ENCODE data around the gene IL32. TPM values are rescaled to one million over a fixed set of nuclear protein-coding genes. Genes with fewer than 3 reads are reported as not detected.
"Not testable (repeated sequence)": the region's sequence is repeated elsewhere in the genome, so short reads cannot be mapped to it uniquely, and the experiment has no call there.

IL32 gene
- polyA plus RNA-seq, 4 donors = 127 to 1,061 (median 507) TPM

DNA sequence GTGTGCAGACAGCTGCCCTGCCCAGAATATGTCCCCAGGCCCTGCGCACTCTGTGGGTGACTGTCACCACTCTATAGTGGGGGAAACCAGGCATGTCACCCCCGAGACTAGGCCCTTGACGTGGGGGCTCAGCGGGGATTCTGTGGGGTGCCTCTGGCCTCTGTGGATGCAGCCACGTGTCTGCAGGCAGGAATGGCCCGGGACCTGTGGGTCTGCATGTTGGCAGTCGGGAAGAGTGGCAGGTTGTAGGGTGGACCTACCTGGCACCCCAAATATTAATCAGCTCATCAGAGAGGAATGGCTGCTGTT lies 954 bp downstream of the IL32 start:
- WGBS, 3 donors = 46 to 69% (median 68%) methylated on average over 7 of the region's 7 CpGs
- H3K36me3 ChIP-seq (ENCODE audit: control insufficient read depth in 3 of 3, insufficient read depth in 2 of 3, low read depth in 1 of 3, low read length in 3 of 3) = peaks cover 0 to 31% (median 11%) of the 10 kb centered on the region in 3 donors
- peak overlapping the region; percentile 38 to 56 (median 52) for H3K4me3 ChIP-seq (ENCODE audit: low read depth in 1 of 3, low read length in 3 of 3)
- FAIRE-seq (no peak), DNase-seq (no peak)
- peak overlapping the region in 2 of 3 donors; percentile 86 to 87 for H3K27ac ChIP-seq (ENCODE audit: low read depth in 1 of 3, low read length in 2 of 3)
- no peaks in the 10 kb centered on the region for H3K9me3 ChIP-seq (ENCODE audit: control insufficient read depth in 2 of 2, insufficient read depth in 1 of 2, low read depth in 1 of 2, low read length in 1 of 2)
- H3K4me1 ChIP-seq (ENCODE audit: control insufficient read depth in 3 of 3, insufficient read depth in 2 of 3, low read depth in 1 of 3, low read length in 2 of 3) = peaks cover 4 to 42% (median 6%) of the 10 kb centered on the region in 3 donors
- H3K27me3 ChIP-seq (ENCODE audit: control insufficient read depth in 3 of 3, insufficient read depth in 3 of 3, low read length in 3 of 3) = no peaks in the 10 kb centered on the region

DNA sequence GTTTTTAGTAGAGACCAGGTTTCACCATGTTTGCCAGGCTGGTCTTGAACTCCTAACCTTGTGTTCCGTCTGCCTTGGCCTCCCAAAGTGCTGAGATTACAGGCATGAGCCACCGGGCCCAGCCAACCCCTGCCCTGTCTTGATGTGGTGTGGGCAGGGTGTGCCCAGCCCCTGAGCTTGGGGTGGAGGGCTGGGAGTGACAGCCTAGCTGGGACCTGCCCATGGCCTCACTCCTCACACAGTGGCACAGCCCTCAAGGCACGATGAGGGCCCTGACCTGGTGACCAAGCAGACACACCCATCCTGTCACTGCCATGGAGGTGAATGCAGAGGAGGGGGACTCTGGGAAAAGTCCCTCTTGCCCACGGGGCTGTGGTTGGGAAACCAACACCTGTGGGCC lies 3.0 kb downstream of the IL32 start:
- DNase-seq (no peak), FAIRE-seq (no peak)
- Histone ChIP-seq H3K9me3 (ENCODE audit: control insufficient read depth in 2 of 2, insufficient read depth in 1 of 2, low read depth in 1 of 2, low read length in 1 of 2) (no peaks in the 10 kb centered on the region), H3K36me3 (ENCODE audit: control insufficient read depth in 3 of 3, insufficient read depth in 2 of 3, low read depth in 1 of 3, low read length in 3 of 3) (peaks cover 0 to 31% (median 11%) of the 10 kb centered on the region in 3 donors), H3K27me3 (ENCODE audit: control insufficient read depth in 3 of 3, insufficient read depth in 3 of 3, low read length in 3 of 3) (no peaks in the 10 kb centered on the region), H3K4me3 (ENCODE audit: low read depth in 1 of 3, low read length in 3 of 3) (no peak overlapping the region), H3K4me1 (ENCODE audit: control insufficient read depth in 3 of 3, insufficient read depth in 2 of 3, low read depth in 1 of 3, low read length in 2 of 3) (peaks cover 4 to 38% (median 6%) of the 10 kb centered on the region in 3 donors), H3K27ac (ENCODE audit: low read depth in 1 of 3, low read length in 2 of 3) (peak overlapping the region in 1 of 3 donors; percentile 5)
- 58 to 65% (median 59%) methylated on average over 4 of the region's 4 CpGs for WGBS, 3 donors

DNA sequence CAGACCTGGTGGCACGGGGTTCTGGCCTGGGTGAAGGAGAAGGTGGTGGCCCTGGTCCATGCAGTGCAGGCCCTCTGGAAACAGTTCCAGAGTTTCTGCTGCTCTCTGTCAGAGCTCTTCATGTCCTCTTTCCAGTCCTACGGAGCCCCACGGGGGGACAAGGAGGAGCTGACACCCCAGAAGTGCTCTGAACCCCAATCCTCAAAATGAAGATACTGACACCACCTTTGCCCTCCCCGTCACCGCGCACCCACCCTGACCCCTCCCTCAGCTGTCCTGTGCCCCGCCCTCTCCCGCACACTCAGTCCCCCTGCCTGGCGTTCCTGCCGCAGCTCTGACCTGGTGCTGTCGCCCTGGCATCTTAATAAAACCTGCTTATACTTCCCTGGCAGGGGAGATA lies 3.7 kb downstream of the IL32 start:
- DNase-seq, FAIRE-seq: not testable (repeated sequence)
- 72 to 84% (median 80%) methylated on average over 10 of the region's 11 CpGs for WGBS, 3 donors

DNA sequence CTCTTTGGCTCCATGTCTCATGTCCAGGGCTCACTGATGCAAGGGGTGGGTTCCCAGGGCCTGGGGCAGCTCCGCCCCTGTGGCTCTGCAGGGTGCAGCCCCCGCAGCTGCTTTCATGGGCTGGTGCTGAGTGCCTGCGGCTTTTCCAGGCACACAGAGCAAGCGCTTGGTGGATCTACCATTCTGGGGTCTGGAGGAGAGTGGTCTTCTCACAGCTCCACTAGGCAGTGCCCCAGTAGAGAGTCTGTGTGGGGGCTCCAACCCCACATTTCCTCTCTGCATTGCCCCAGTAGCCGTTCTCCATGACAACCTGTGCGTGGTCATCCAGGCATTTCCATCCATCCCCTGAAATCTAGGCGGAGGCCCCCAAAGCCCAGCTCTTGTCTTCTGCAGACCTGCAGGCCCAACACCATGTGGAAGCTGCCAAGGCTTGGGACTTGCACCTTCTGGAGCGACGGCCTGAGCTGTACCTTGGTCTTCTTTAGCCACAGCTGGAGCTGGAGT lies 5.2 kb downstream of the IL32 start:
- Histone ChIP-seq H3K36me3 (ENCODE audit: control insufficient read depth in 3 of 3, insufficient read depth in 2 of 3, low read depth in 1 of 3, low read length in 3 of 3) (peaks cover 0 to 31% (median 11%) of the 10 kb centered on the region in 3 donors), H3K4me3 (ENCODE audit: low read depth in 1 of 3, low read length in 3 of 3) (no peak overlapping the region), H3K4me1 (ENCODE audit: control insufficient read depth in 3 of 3, insufficient read depth in 2 of 3, low read depth in 1 of 3, low read length in 2 of 3) (peaks cover 0 to 19% (median 4%) of the 10 kb centered on the region in 3 donors), H3K27ac (ENCODE audit: low read depth in 1 of 3, low read length in 2 of 3) (no peak overlapping the region), H3K9me3 (ENCODE audit: control insufficient read depth in 2 of 2, insufficient read depth in 1 of 2, low read depth in 1 of 2, low read length in 1 of 2) (no peaks in the 10 kb centered on the region), H3K27me3 (ENCODE audit: control insufficient read depth in 3 of 3, insufficient read depth in 3 of 3, low read length in 3 of 3) (no peaks in the 10 kb centered on the region)
- FAIRE-seq = no peak
- no peak for DNase-seq
- 81 to 86% (median 82%) methylated on average over 9 of the region's 9 CpGs for WGBS, 3 donors

More for the DNA sequence above, 3.7 kb downstream of the IL32 start:
- H3K4me3 ChIP-seq (ENCODE audit: low read depth in 1 of 3, low read length in 3 of 3); H3K27me3 ChIP-seq (ENCODE audit: control insufficient read depth in 3 of 3, insufficient read depth in 3 of 3, low read length in 3 of 3); H3K27ac ChIP-seq (ENCODE audit: low read depth in 1 of 3, low read length in 2 of 3); H3K9me3 ChIP-seq (ENCODE audit: control insufficient read depth in 2 of 2, insufficient read depth in 1 of 2, low read depth in 1 of 2, low read length in 1 of 2): not testable (repeated sequence)
- H3K4me1 ChIP-seq (ENCODE audit: control insufficient read depth in 3 of 3, insufficient read depth in 2 of 3, low read depth in 1 of 3, low read length in 2 of 3) = peaks cover 4 to 32% (median 6%) of the 10 kb centered on the region in 3 donors
- H3K36me3 ChIP-seq (ENCODE audit: control insufficient read depth in 3 of 3, insufficient read depth in 2 of 3, low read depth in 1 of 3, low read length in 3 of 3) = peaks cover 0 to 31% (median 11%) of the 10 kb centered on the region in 3 donors

DNA sequence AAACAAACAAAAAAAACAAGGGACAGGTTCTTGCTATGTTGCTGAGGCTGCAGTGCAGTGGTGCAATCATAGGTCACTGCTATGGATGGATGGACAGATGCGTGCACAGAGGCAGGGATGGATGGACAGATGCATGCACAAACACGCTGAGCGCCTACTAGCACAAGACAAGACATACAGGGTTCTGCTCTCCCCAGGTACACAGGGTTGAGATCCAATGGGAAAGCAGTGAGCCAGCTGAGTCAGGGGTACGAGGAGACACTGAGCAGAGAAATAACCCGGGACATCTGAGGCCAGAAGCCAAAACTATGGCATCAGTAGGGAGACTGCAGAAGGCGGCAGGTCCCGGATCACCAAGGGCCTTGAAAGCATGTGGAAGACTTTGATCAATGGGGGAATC lies 6.2 kb downstream of the IL32 start:
- DNase-seq (no peak), FAIRE-seq (no peak)
- Histone ChIP-seq H3K36me3 (ENCODE audit: control insufficient read depth in 3 of 3, insufficient read depth in 2 of 3, low read depth in 1 of 3, low read length in 3 of 3) (peaks cover 0 to 28% (median 11%) of the 10 kb centered on the region in 3 donors), H3K27me3 (ENCODE audit: control insufficient read depth in 3 of 3, insufficient read depth in 3 of 3, low read length in 3 of 3) (no peaks in the 10 kb centered on the region), H3K27ac (ENCODE audit: low read depth in 1 of 3, low read length in 2 of 3) (no peak overlapping the region), H3K4me1 (ENCODE audit: control insufficient read depth in 3 of 3, insufficient read depth in 2 of 3, low read depth in 1 of 3, low read length in 2 of 3) (peaks cover 0 to 10% (median 4%) of the 10 kb centered on the region in 3 donors), H3K4me3 (ENCODE audit: low read depth in 1 of 3, low read length in 3 of 3) (no peak overlapping the region), H3K9me3 (ENCODE audit: control insufficient read depth in 2 of 2, insufficient read depth in 1 of 2, low read depth in 1 of 2, low read length in 1 of 2) (peaks cover 0 to 3% of the 10 kb centered on the region in 2 donors)
- WGBS, 3 donors = 73 to 85% (median 84%) methylated on average over 7 of the region's 7 CpGs

DNA sequence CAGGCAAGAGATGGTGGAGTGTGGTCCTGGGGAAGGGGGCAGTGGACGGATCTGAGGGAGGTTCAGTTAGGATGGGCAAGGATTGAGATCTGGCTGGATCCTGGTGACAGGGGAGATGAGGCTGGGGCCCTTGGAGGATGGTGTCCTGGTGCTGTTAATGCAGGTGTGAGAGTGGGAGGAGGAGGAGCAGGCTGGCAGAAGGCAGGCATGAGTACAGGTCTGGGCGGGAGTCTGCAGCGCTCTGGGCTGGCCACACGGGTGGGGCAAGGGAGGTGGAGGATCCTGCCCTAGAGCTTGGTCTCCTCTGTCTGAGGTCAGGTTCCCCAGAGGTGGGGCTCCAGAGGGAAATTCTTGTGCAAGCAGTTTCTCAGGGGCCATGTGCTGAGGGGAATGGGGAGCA lies 6.7 kb downstream of the IL32 start:
- H3K27me3 ChIP-seq (ENCODE audit: control insufficient read depth in 3 of 3, insufficient read depth in 3 of 3, low read length in 3 of 3); H3K27ac ChIP-seq (ENCODE audit: low read depth in 1 of 3, low read length in 2 of 3); DNase-seq; H3K4me3 ChIP-seq (ENCODE audit: low read depth in 1 of 3, low read length in 3 of 3); H3K9me3 ChIP-seq (ENCODE audit: control insufficient read depth in 2 of 2, insufficient read depth in 1 of 2, low read depth in 1 of 2, low read length in 1 of 2); FAIRE-seq: not testable (repeated sequence)
- H3K36me3 ChIP-seq (ENCODE audit: control insufficient read depth in 3 of 3, insufficient read depth in 2 of 3, low read depth in 1 of 3, low read length in 3 of 3) = peaks cover 0 to 26% (median 11%) of the 10 kb centered on the region in 3 donors
- peaks cover 0 to 10% (median 4%) of the 10 kb centered on the region in 3 donors for H3K4me1 ChIP-seq (ENCODE audit: control insufficient read depth in 3 of 3, insufficient read depth in 2 of 3, low read depth in 1 of 3, low read length in 2 of 3)
- WGBS, 3 donors = 17 to 52% (median 17%) methylated on average over 3 of the region's 4 CpGs

DNA sequence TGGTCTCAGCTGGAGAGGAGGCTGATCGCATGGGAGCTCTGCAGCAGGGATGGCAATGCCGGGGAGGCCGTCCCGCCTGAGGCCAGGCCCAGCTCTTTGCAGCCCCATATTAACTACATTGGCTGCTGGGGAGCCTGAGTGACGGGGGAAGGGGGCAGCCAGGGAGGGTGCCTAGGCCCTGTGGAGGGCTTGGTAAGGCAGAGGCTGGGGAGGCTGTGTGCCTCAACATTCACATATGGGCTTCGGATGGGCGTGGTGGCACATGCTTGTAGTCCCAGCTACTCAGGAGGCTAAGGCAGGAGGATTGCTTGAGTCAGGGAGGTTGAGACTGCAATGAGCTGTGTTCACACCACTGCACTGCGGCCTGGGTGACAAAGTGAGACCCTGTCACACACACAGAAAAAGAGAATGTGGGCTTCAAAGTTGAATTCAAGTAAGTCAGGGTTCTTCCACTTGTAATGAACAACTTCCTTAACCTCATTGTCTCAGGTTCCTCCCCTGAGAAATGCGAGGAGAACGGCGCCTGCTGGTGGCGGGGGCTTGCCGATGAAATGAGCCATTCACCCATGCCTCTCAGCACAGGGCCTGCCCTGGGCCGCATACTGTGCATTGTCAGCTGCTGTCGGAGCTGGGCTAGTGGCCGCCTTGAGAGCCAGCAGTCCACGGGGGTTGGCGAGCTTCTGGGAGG lies 7.3 kb downstream of the IL32 start:
- 42 to 63% (median 55%) methylated on average over 8 to 16 of the region's 18 CpGs for WGBS, 3 donors
- H3K4me3 ChIP-seq (ENCODE audit: low read depth in 1 of 3, low read length in 3 of 3); H3K27me3 ChIP-seq (ENCODE audit: control insufficient read depth in 3 of 3, insufficient read depth in 3 of 3, low read length in 3 of 3); DNase-seq; H3K4me1 ChIP-seq (ENCODE audit: control insufficient read depth in 3 of 3, insufficient read depth in 2 of 3, low read depth in 1 of 3, low read length in 2 of 3); FAIRE-seq; H3K9me3 ChIP-seq (ENCODE audit: control insufficient read depth in 2 of 2, insufficient read depth in 1 of 2, low read depth in 1 of 2, low read length in 1 of 2): not testable (repeated sequence)
- H3K36me3 ChIP-seq (ENCODE audit: control insufficient read depth in 3 of 3, insufficient read depth in 2 of 3, low read depth in 1 of 3, low read length in 3 of 3) = peaks cover 0 to 20% (median 7%) of the 10 kb centered on the region in 3 donors
- peak overlapping the region in 1 of 3 donors; percentile 47 for H3K27ac ChIP-seq (ENCODE audit: low read depth in 1 of 3, low read length in 2 of 3)

DNA sequence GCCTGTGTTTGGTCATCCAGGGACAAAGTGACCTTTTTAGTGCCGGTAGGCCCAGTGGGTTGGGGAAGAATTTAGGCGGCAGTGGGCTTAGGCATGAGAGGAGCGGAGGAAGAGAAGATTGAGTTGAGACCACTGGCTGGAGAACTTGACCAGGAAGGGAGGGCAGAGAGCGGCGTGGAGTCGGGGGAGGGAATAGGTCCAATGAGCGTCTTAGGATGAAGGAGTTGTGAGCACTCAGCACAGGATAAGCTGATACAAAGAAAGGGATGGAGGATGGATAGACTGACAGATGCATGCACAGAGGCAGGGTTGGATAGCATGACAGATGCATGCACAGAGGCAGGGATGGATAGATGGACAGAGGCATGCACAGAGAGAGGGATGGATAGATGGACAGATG lies 8.0 kb downstream of the IL32 start:
- peak overlapping the region in 1 of 3 donors; percentile 9 for H3K27ac ChIP-seq (ENCODE audit: low read depth in 1 of 3, low read length in 2 of 3)
- H3K4me1 ChIP-seq (ENCODE audit: control insufficient read depth in 3 of 3, insufficient read depth in 2 of 3, low read depth in 1 of 3, low read length in 2 of 3) = peaks cover 0 to 2% (median 0%) of the 10 kb centered on the region in 3 donors
- H3K27me3 ChIP-seq (ENCODE audit: control insufficient read depth in 3 of 3, insufficient read depth in 3 of 3, low read length in 3 of 3) = no peaks in the 10 kb centered on the region
- H3K4me3 ChIP-seq (ENCODE audit: low read depth in 1 of 3, low read length in 3 of 3) = no peak overlapping the region
- H3K36me3 ChIP-seq (ENCODE audit: control insufficient read depth in 3 of 3, insufficient read depth in 2 of 3, low read depth in 1 of 3, low read length in 3 of 3) = peaks cover 0 to 13% (median 5%) of the 10 kb centered on the region in 3 donors
- WGBS, 3 donors = 77 to 85% (median 84%) methylated on average over 7 of the region's 7 CpGs
- FAIRE-seq (no peak), DNase-seq (no peak)
- H3K9me3 ChIP-seq (ENCODE audit: control insufficient read depth in 2 of 2, insufficient read depth in 1 of 2, low read depth in 1 of 2, low read length in 1 of 2) = peaks cover 0 to 4% of the 10 kb centered on the region in 2 donors
